Keratinocyte (primary cell): ENCODE measurements around the gene MAOB. TPM values are rescaled to one million over a fixed set of nuclear protein-coding genes. Genes with fewer than 3 reads are reported as not detected.

Source experiments
- DNase-seq: peaks from one replicate; pipeline ENCODE4 v3.0.0-alpha.2; 2011; ENCODE audit warnings: low read depth, missing footprints, low spot score
- FAIRE-seq: peaks from 2 replicates; lab custom pipeline; 2011; peaks lifted over from hg19 to GRCh38; lab: Jason Lieb, UNC
- H2AFZ ChIP-seq: 2 replicates; pipeline ENCODE4 v1.6.0; 2012; ENCODE audit warnings: low read length, control low read depth, inconsistent platforms; ENCODE audit not compliant: control insufficient read depth
- H3K27ac ChIP-seq: 2 replicates; pipeline ENCODE4 v1.5.1; 2011; ENCODE audit warnings: low read length; ENCODE audit not compliant: control insufficient read depth, insufficient read depth
- H3K27me3 ChIP-seq: 3 replicates; pipeline ENCODE4 v1.6.0; 2011; ENCODE audit warnings: low read length; ENCODE audit not compliant: control insufficient read depth, insufficient read depth; ENCODE audit errors: extremely low read depth
- H3K36me3 ChIP-seq, 2 experiments: 2 replicates in 1 of 2; 3 replicates in 1 of 2; pipeline ENCODE4 v1.5.1; 2011; ENCODE audit warnings: low read length in 2 of 2, mild to moderate bottlenecking in 1 of 2; ENCODE audit not compliant: control insufficient read depth in 2 of 2, insufficient read depth in 2 of 2; ENCODE audit errors: extremely low read depth in 1 of 2
- H3K4me1 ChIP-seq: 3 replicates; pipeline ENCODE4 v1.5.1; 2011; ENCODE audit warnings: low read length; ENCODE audit not compliant: control insufficient read depth, insufficient read depth; ENCODE audit errors: extremely low read depth
- H3K4me2 ChIP-seq: 3 replicates; pipeline ENCODE4 v1.6.0; 2011; ENCODE audit warnings: low read depth, low read length; ENCODE audit not compliant: control insufficient read depth, insufficient read depth; ENCODE audit errors: extremely low read depth
- H3K4me3 ChIP-seq, 3 experiments: fragments of 200-600 bp in 1 of 3; sonication (generic) in 1 of 3; 2 replicates in 2 of 3; 3 replicates in 1 of 3; pipeline ENCODE4 v1.5.1; 2011 to 2016; ENCODE audit warnings: low read length in 3 of 3, mild to moderate bottlenecking in 3 of 3, control low read depth in 2 of 3, inconsistent platforms in 1 of 3, low read depth in 1 of 3, mixed read lengths in 1 of 3, mixed run types in 1 of 3, moderate library complexity in 1 of 3; ENCODE audit not compliant: control insufficient read depth in 2 of 3, insufficient read depth in 2 of 3; ENCODE audit errors: extremely low read depth in 1 of 3
- H3K79me2 ChIP-seq: 2 replicates; pipeline ENCODE4 v1.6.0; 2012; ENCODE audit warnings: low read length; ENCODE audit not compliant: control insufficient read depth, insufficient read depth
- H3K9ac ChIP-seq: 3 replicates; pipeline ENCODE4 v1.6.0; 2011; ENCODE audit warnings: low read length; ENCODE audit not compliant: control insufficient read depth, insufficient read depth; ENCODE audit errors: extremely low read depth
- H3K9me1 ChIP-seq: 3 replicates; pipeline ENCODE4 v1.6.0; 2011; ENCODE audit warnings: low read length; ENCODE audit not compliant: control insufficient read depth, insufficient read depth; ENCODE audit errors: extremely low read depth
- H3K9me3 ChIP-seq: 2 replicates; pipeline ENCODE4 v1.5.1; 2012; ENCODE audit warnings: low read depth, low read length; ENCODE audit not compliant: control insufficient read depth
- H4K20me1 ChIP-seq: 3 replicates; pipeline ENCODE4 v1.6.0; 2011; ENCODE audit warnings: low read length; ENCODE audit not compliant: control insufficient read depth, insufficient read depth; ENCODE audit errors: extremely low read depth
- CTCF ChIP-seq, 3 experiments: IDR thresholded peaks in 1 of 3; conservative IDR thresholded peaks in 1 of 3; optimal IDR thresholded peaks in 1 of 3; 2 replicates in 2 of 3; 3 replicates in 1 of 3; pipeline versions ENCODE3 to v1.5.1; 2011; ENCODE audit warnings: low read length in 3 of 3, mild to moderate bottlenecking in 3 of 3, moderate library complexity in 2 of 3, control low read depth in 1 of 3, inconsistent platforms in 1 of 3; ENCODE audit not compliant: insufficient read depth in 2 of 3; ENCODE audit errors: extremely low read depth in 1 of 3
- EZH2 ChIP-seq: IDR thresholded peaks from one replicate; pipeline ENCODE4 v1.6.1; 2012; ENCODE audit warnings: inconsistent platforms, mild to moderate bottlenecking, low read length, moderate library complexity
- dilution Hi-C: fragments of 300-500 bp; cut with MboI; formaldehyde crosslinking; loops from one replicate; pipeline ENCODE4 v1.7.0; 2020; ENCODE audit warnings: low sequenced_read_pairs; ENCODE audit not compliant: extremely low pct_ligation_motif_present
- polyA plus RNA-seq, 5 experiments: library from polyadenylated mRNA; depleted of rRNA in 3 of 5; stranded (reverse) in 3 of 5; stranded (forward) in 1 of 5; unstranded in 1 of 5; fragments of >200 nt; gene quantifications; 1 replicate in 1 of 5; 2 replicates in 3 of 5; 3 replicates in 1 of 5; pipeline versions ENCODE4 v1.2.1 to v1.2.3, GENCODE V29; 2011 to 2012; ENCODE audit warnings: missing spikeins in 2 of 5, low read depth in 1 of 5, low replicate concordance in 1 of 5

The MAOB gene
- polyA plus RNA-seq, 1 donor (not counting 4 experiments of a cell fraction or from before 2014, with no cell fraction given), result 0.24 TPM

DNA sequence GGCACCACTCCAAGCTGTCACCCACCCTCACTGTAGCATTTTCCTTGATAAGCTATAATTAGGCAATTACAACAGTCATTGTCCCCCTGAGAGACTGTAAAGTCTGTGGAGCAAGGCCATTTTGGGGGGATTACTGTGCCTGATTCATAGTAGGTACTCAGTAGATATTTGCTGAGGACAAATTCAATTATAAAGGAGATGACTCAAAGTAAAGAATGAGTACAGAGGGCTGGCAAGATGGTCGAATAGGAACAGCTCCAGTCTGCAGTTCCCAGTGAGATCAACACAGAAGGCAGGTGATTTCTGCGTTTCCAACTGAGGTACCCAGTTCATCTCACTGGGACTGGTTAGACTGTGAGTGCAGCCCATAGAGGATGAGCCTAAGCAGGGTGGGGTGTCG is 42.0 kb downstream of the MAOB start:
- Histone ChIP-seq H3K79me2 (no peaks in the 10 kb centered on the region), H3K9me3 (no peaks in the 10 kb centered on the region), H3K36me3 (no peaks in the 10 kb centered on the region), H3K27me3 (peaks cover 4% of the 10 kb centered on the region), H3K4me2 (no peak overlapping the region), H3K9me1 (no peaks in the 10 kb centered on the region), H4K20me1 (no peaks in the 10 kb centered on the region), H3K27ac (no peak overlapping the region), H2AFZ (no peak overlapping the region), H3K4me3 (no peak overlapping the region), H3K4me1 (no peaks in the 10 kb centered on the region), H3K9ac (no peak overlapping the region)
- TF ChIP-seq EZH2 (no peak), CTCF (optimal IDR thresholded peaks at IDR 0.05 in 1 of 3, IDR thresholded peaks at IDR 0.05 in 1 of 3, conservative IDR thresholded peaks at IDR 0.05 in 1 of 3; ENCODE audit: extremely low read depth in 1 of 3, insufficient read depth in 2 of 3, low read length in 3 of 3) (no peak)
- dilution Hi-C loops, result no loop called here
- FAIRE-seq (no peak), DNase-seq (no peak)

- Histone ChIP-seq H3K9me1 (no peaks in the 10 kb centered on the region), H3K9me3 (no peaks in the 10 kb centered on the region), H2AFZ (no peak overlapping the region), H3K36me3 (no peaks in the 10 kb centered on the region), H3K4me2 (no peak overlapping the region), H3K27me3 (no peaks in the 10 kb centered on the region), H3K27ac (no peak overlapping the region), H3K9ac (no peak overlapping the region), H3K4me3 (no peak overlapping the region), H3K4me1 (no peaks in the 10 kb centered on the region), H4K20me1 (no peaks in the 10 kb centered on the region), H3K79me2 (no peaks in the 10 kb centered on the region)
- FAIRE-seq (no peak), DNase-seq (no peak)
- TF ChIP-seq CTCF (optimal IDR thresholded peaks at IDR 0.05 in 1 of 3, IDR thresholded peaks at IDR 0.05 in 1 of 3, conservative IDR thresholded peaks at IDR 0.05 in 1 of 3; ENCODE audit: extremely low read depth in 1 of 3, insufficient read depth in 2 of 3, low read length in 3 of 3) (peak in 2 of 3 experiments; percentile 41 to 49), EZH2 (no peak)
- dilution Hi-C loops, result no loop called here
Observed at GRCh38 chrX:43836435-43837184, 45.6 kb downstream of the MAOB start.
